HG03280 (cell line): ENCODE measurements around the gene PYROXD2.

Experiments used
- ATAC-seq: cut with Tn5 transposase; IDR thresholded peaks from one replicate; pipeline ENCODE4 v1.9.1; 2021; ENCODE audit warnings: mild to moderate bottlenecking, moderate library complexity; ENCODE audit not compliant: unreplicated experiment

The PYROXD2 gene

DNA sequence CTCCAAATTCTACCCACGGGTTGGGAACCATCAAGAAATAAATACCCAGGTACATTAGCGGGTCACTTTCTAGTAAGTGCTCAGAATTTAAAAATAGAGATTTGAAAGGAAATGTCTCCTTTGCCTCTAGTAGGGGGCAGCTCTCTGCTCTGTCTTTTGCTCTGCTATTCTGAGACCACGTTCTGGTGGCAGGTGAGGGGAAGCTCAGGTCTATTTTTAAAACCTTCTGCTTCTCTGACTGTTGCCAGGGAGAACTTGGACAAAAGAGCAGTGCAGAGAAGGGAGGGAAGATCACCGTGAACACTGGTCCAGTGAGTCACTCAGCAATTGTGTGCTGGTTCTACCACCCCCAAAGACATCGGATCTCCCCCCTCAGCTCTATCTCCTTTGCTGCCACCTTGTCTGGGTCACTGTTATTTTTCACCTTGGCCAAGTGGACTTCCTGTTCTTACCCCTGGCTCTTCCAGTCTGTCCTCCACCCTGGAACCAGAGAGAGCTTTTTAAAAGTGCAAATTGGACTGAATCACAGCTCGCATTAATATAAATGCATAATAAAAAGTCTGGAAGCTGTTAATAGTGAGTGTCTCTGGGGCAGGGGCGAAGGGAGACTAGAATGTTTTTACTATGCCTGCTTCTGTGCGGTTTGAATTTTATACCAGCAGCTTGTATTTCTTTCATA is 74.6 kb downstream of the PYROXD2 start:
- peak; percentile 49 for ATAC-seq

DNA sequence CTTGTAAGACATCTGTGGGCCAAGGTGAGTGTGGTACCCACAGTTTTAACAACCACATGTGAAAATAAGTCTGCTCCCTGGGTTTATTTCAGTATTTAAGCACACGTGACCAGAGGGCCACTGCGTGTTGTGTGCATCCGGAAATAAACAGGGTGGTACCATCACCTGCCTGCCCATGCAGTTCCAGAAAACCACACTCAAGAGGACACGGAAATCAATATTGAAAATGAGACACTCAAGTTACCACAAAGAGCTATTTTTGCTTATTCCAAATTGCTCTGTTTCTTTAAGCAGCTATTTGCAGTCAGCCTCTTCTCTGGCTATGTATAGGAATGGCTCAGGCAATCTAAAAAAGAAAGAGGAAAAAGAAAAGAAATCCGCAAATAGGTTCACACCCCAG is 75.2 kb downstream of the PYROXD2 start:
- ATAC-seq, result peak; percentile 65

DNA sequence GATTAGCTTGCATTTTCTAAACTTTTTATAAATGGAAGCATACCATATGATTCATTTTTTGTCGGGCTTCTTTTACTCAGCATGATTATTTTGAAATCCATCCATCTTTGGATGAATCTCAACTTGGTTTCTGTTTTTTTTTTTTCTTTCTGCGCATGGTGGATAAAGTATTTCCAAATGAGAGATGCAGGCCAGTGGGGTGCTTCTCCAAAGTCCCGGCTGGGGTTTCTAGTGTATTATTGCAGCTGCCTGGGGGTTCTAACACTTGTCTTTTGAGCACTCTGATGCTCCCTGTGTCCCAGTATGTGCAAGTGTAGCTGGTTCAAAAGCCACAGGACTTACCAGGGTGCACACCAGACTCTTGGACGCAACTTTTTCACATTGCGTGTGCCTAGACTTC is 76.1 kb downstream of the PYROXD2 start:
- no peak for ATAC-seq

DNA sequence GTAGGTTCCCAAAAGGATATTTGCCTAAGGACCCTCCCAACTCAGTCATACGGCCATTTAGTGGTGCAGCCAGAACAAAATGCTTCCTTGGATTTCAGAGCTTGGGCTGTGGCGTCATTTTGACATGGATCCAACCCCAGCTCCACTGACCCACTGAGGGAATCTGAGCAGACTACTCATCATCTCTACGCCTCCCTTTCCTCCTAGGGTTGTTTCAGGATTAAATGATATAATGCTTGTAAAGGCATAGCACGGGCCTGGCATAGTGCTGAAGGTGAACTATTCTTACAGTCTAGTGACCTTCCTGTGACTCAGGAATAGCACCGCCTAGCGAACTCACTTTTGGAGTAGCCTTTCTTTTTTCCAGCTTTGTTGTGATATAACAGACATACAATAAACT is 76.7 kb downstream of the PYROXD2 start:
- ATAC-seq, result no peak

DNA sequence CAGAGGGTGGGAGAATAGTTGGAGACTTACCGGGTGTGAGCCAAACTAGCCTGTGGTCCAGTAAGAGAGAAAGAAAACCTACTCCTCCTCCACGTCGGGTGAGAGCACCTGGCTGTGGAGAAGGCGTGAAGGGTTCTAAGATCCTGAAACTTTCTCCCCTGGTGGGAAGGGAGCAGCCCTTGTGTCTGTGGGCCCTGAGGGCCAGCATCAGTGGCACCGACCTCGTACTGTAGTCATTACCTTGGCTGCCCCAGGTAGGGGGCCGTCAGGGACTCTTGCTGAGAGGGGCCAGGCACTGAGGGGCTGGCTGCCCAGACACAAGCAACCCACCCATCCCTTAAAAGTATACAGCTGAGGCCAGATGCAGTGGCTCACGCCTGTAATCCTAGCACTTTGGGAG is 77.5 kb downstream of the PYROXD2 start:
- ATAC-seq, result no peak
